COLO829 (cell line): ENCODE results near the gene CFDP1.
A peak's percentile ranks its signal among the peaks of the same experiment; 100 is the strongest.
"Not testable (repeated sequence)": the region's sequence is repeated elsewhere in the genome, so short reads cannot be mapped to it uniquely, and the experiment has no call there.

Experiments
- DNase-seq: peaks from one replicate; pipeline ENCODE4 v3.0.0; 2012; ENCODE audit warnings: low spot score

Gene CFDP1

GRCh38 chr16:75293173-75293572, 140.1 kb downstream of the CFDP1 start:
- DNase-seq = no peak

- DNase-seq = no peak
Observed at GRCh38 chr16:75292691-75293090, 140.6 kb downstream of the CFDP1 start.

- DNase-seq = no peak
Observed at GRCh38 chr16:75289189-75289588, 144.1 kb downstream of the CFDP1 start.

DNA sequence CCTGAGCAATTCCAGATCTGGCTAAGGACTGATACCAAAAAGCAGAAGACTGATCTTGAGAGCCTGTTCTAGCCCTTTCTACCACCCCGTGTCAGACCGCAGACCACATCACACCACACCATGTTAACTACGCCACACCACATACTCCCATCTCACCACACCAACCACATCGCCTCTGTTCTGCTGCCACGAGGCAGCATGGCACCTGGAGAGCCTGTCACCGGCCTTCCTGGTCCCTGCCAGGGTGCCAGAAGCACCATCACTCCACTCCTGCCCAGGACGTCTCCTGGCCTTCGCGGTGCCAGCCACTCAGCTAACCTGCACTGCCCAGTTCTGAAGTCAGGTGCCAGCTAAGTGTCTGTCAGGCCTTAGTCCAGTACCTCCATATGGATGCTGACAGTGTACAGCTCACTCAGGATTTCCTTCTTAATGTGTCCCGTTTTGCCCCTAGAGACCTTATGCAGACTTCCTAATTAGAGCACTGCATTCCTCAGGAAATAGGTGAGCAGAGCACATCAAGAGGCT, 144.6 kb downstream of the CFDP1 start:
- DNase-seq = no peak

DNA sequence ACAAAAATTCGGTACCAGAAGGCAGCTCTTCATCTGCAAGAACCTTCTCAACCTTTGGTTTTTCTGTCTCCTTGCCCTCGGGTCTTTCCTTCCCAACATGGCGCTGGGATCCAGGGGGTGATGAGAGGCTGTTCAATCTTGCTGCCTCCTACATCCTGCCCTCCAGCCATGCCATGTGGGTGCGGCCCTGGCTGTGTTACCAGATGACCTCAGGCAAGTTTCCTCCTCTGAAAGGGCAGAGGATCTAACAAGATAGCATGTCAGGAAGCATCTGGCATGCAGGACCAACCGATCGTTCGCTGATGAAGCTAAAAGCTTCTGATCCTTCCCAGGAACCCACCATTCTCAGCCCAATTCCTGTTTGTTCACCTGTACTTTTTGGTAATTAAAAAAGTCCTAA, 145.1 kb downstream of the CFDP1 start:
- DNase-seq = no peak

- no peak for DNase-seq
Observed at GRCh38 chr16:75287708-75288107, 145.6 kb downstream of the CFDP1 start.

DNA sequence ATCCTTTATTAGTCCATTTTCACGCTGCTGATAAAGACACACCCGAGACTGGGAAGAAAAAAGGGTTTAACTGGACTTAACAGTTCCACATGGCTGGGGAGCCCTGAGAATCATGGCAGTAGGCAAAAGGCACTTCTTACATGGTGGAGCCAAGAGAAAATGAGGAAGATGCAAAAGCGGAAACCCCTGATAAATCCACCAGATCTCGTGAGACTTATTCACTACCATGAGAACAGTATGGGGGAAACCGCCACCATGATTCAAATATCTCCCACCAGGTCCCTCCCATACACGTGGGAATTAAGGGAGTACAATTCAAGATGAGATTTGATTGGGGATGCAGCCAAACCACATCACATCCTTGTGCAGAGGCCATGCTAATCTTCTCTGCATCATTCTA, 146.9 kb downstream of the CFDP1 start:
- no peak for DNase-seq

DNA sequence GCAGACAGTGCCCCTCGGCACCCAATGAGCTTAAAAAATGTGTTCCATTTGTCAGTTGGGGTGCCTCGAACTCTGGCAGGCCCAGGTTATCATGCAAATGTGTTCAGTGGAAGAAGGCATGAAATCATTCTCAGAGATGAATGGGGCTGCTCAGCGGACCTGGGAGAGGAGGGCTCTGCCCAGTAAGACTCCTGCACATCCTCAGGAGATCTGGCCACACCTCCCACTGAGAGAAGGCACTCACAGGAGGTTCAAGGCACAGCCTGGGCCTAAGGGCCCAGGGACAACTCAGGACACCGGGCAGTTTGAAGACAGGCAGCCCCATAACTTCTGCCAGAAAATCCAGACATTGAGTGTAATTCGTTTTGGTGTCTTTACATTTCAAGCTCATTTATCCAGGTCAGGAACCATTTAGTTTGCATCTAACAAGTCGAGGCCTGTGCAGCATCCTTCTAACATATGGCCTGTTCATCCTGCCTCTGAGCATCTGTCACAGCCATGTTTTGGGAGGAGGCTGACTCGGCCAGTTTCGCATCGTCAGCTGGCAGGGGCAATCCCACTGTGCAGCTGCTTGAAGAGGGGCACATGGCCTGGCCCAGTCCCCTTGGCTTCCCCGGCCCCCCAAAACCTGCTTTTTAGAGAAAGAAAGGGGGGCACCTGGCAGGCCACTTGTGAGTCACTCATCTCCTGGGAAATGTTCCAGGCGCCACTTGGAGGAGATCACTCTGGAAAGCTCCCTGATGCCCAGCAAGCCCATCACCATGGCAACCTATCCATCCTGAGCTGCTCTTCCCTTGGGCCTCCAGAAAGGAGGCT, 150.6 kb downstream of the CFDP1 start:
- DNase-seq = no peak

DNA sequence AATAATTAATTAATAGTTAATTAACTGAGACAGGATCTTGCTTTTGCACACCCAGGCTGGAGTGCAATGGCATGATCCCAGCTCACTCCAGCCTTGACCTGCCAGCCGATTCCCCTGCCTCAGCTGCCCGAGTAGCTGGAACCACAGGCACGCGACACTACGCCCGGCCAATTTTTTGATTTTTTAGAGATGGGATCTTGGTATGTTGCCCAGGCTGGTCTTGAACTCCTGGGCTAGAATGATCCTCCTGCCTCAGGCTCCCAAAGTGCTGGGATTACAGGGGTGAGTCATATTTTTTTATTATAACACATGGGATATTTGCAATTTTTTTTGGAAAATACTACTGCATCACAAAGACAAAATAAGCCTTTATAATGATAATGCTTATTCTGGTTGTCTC, 151.5 kb downstream of the CFDP1 start:
- DNase-seq = no peak

DNA sequence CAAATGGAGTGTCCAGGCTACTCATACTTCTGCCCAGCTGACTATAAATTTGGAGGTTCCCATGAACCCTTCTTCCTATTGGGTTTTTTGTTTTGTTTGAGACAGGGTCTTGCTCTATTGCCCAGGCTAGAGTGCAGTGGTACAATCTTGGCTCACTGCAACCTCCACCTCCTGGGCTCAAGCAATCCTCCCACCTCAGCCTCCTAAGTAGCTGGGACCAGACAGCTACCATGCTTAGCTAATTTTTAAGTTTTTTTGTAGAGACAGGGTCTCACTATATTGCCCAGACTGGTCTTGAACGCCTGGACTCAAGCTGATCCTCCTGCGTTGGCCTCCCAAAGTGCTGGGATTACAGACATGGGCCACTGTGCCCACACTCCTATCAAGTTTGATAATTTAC, 152.3 kb downstream of the CFDP1 start:
- DNase-seq = not testable (repeated sequence)

GRCh38 chr16:75280331-75280804, 152.9 kb downstream of the CFDP1 start:
- DNase-seq = no peak

DNA sequence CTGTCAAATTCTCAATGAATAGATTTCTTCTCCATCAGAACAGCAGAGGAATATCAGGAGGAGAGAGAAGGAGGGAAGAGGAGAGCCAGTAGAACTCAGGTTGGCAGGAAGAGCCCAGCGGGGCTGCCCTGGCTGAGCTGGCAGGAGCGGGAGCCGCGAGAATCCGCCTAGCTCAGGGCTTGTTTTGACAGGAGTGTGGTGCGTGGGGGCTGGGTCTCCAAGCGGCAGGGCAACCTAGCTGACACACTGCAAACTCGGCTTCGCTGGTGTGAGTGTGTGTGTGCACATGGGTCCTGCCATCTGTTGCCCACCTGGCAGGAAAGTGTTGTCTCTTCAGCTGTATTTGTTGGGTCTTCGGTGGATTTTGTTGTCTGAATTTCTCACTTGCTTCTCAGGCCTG, 154.0 kb downstream of the CFDP1 start:
- no peak for DNase-seq

- no peak for DNase-seq
Observed at GRCh38 chr16:75273054-75273925, 160.0 kb downstream of the CFDP1 start.

DNA sequence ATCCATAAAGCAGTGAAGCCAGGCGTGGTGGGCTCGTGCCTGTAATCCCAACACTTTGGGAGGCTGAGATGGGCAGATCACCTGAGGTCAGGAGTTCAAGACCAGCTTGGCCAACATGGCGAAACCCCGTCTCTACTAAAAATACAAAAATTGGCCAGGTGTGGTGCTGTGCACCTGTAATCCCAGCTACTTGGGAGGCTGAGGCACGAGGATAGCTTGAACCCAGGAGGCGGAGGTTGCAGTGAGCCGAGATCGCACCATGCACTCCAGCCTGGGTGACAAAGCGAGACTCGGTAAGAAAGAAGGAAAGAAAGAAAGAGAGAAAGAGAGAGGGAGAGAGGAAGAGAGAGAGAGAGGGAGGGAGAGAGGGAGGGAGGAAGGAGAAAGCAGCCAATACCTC, 160.7 kb downstream of the CFDP1 start:
- not testable (repeated sequence) for DNase-seq

GRCh38 chr16:75272097-75272551, 161.2 kb downstream of the CFDP1 start:
- DNase-seq = no peak

- DNase-seq = no peak
Observed at GRCh38 chr16:75271441-75272096, 161.7 kb downstream of the CFDP1 start.

DNA sequence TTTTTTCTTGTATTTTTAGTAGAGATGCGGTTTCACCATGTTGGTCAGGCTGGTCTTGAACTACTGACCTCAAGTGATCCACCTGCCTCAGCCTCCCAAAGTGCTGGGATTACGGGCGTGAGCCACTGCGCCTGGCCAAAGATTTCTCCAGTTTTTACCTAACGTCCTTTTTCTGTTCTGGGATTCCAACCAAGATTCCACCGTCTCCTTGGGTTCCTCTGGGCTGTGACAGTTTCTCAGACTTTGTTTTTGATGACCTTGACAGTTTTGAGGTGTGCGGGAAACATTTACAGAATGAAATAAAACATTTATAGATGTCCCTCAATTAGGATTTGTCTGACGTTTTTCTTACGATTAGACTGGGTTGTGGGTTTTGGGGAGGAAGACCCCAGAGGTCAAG, 163.9 kb downstream of the CFDP1 start:
- not testable (repeated sequence) for DNase-seq

GRCh38 chr16:75267631-75268264, 165.6 kb downstream of the CFDP1 start:
- no peak for DNase-seq

DNA sequence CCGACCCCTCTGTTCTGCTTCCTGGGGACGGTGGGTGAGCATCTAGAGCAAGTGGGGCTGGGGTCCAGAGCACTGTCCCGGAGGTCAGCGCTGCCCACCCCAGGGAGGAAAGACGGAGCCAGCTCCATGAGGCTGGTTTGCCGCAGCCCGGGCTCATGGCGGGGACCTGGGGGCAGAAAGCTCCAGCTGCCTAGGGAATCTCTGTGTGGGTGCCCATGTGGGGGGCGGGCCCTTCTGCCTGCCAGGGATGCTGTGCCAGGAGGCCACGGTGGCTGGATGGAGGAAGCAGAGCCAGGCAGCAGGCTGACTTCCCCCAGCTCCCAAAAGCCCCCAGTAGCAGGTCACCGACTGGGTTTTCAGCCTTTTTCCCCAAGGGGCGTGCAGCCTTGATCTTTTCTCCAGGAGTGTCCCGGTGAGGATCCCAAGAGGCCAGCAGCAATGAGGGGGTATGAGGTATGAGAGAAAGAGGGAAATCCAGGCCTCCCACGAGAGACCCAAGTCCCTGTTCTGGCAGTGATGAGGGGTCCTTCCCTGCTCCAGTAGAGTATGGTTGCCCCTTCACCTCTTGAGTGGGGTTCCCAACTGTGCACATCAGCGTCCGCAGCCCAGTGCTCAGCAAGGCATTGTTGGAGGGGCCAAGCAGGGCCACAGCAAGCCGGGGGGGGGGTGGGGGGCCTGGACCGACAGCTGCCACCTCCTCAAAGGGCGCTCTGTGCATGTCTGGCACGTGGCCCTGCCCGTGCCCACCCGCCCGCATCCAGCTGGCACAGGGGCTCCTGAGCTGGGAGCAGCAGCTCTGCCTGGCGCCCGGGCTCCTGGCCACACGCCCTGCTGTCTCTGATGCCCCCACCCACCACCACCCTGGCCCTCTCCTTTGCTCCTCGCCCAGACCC, 166.3 kb downstream of the CFDP1 start:
- DNase-seq = no peak

DNA sequence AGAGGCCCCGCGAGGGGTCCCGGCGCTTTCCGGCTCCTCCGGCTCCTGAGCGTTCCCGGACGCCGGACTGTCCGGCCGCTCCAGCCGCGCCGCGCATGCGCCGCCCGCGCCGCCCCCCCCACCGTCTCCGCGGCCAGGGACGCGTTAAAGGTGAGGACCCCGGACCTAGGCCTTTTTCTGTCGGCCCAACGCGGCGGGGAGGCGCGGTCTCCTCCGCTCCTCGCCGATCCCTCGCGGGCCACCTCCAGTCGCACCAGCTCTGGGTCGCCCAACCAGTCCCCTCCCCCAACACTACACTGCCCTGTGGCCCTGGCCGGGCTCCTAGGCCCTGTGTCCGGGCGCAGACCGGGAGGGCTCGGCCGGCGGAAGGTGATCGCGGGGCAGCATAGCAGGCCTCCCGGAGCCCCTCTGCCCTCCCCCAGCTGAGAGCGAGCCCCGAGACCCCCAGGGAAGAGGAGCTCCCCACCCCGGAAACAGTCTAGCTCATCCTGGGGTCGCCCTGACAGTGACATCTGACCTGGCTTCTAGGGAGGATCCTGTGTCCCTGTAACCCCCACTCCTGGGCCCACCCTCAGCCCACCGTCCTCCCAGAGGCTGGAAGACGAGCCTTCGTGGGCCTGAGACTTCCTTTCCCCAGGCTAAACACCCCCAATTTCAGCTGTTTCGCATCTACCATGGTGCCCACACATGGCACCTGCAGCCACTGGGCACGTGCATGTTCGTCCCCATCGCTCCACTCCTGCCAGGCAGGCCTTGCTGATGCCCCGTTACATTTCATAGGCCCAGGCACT, 167.2 kb downstream of the CFDP1 start:
- peak; percentile 73 for DNase-seq
